GM20000 (cell line): ENCODE measurements around the gene SH3BGR.

ENCODE experiments used
- DNase-seq: peaks from one replicate; pipeline ENCODE4 v3.0.0; 2012; ENCODE audit warnings: low spot score
- TF ChIP-seq, protein P1 (sequence below): IDR thresholded peaks from 2 replicates; pipeline ENCODE4 v1.5.1; 2012; ENCODE audit warnings: mild to moderate bottlenecking, control low read depth; ENCODE audit errors: extremely low read depth, missing control alignments

Gene SH3BGR

GRCh38 chr21:39430954-39431353 lies 20.8 kb upstream of the SH3BGR start:
- TF ChIP-seq, protein P1, sequence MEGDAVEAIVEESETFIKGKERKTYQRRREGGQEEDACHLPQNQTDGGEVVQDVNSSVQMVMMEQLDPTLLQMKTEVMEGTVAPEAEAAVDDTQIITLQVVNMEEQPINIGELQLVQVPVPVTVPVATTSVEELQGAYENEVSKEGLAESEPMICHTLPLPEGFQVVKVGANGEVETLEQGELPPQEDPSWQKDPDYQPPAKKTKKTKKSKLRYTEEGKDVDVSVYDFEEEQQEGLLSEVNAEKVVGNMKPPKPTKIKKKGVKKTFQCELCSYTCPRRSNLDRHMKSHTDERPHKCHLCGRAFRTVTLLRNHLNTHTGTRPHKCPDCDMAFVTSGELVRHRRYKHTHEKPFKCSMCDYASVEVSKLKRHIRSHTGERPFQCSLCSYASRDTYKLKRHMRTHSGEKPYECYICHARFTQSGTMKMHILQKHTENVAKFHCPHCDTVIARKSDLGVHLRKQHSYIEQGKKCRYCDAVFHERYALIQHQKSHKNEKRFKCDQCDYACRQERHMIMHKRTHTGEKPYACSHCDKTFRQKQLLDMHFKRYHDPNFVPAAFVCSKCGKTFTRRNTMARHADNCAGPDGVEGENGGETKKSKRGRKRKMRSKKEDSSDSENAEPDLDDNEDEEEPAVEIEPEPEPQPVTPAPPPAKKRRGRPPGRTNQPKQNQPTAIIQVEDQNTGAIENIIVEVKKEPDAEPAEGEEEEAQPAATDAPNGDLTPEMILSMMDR = no peak

DNA sequence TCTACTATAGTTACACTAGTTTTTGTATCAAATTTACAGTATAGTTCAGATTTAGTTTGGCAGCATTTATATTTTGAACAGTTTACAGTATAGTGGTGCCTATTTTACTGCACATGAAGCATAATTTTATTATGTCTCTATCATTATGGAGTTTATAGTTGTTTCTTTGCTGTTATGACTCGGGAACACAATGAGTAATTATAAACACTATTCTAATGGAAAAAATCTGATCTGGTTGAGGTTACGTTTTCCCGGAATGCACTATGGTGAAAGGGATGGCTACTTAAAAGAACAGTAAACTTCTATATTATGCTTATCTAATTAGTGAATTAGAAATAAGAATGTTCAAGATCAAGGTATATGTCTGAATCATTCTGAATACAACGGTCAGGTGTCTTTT lies 16.8 kb upstream of the SH3BGR start:
- TF ChIP-seq, protein P1 = no peak
- DNase-seq = no peak

More at GRCh38 chr21:39430954-39431353, 20.8 kb upstream of the SH3BGR start:
- DNase-seq = no peak

- no peak for DNase-seq
- TF ChIP-seq, protein P1 = no peak
These were observed 12.5 kb upstream of the SH3BGR start for GRCh38 chr21:39439232-39439631.

- DNase-seq = peak; percentile 61
- TF ChIP-seq, protein P1 = peak; percentile 68
These were observed 10.0 kb upstream of the SH3BGR start for GRCh38 chr21:39441502-39442475.

GRCh38 chr21:39444421-39445180 lies 7.2 kb upstream of the SH3BGR start:
- DNase-seq = no peak
- TF ChIP-seq, protein P1 = no peak

DNA sequence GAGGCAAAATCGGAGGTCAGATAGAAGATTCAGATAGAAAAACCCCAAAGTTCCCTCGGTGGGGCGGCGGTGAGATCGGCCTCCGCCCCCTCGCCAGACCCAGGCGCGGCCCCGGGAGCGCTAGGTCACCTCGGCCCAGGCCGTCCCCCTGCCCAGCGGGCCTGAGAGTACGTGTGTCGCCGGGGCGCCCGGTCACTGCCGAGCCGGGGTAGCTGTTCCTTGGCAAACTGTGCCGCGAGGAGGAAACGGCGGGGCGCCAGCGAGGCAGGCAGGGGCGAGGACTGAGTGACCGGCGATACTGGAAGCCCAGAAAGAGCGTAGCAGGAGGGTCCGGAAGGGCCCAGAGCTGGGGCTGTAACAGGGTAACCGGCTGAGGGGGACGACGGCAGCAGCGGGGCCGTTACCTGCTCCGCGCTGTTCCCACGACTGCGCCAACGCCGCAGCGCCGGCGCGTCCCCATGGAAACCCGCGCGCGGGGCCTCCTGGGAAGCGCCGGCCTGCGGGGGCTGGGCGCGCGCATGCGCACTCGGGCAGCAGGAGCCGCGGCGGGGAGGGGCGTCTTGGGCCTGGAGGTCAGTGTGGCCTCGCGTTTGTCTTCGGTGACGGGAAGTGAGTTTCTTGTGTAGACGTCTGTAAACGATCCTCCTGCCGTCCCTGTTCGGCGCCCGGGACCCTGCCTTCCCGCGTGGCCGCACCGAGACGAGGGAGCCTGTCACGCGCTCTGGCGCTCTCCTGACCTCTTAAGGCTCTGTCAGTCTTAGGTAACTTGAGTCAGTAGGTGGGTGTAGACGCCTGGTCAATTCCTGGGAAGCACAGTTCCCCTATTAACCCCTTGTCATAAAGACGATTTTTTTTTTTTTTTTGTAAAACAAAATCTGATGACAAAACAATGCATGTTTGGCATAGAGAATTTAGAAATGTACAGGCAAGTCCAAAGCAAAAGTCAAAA lies 6.2 kb upstream of the SH3BGR start, which contains the start of gene LCA5L:
LCA5L (minus strand) TSS at position 458 of the 949 bp plus-strand sequence. CDS start 17,285 bp downstream, outside the sequence.
- DNase-seq = peak; percentile 98
- TF ChIP-seq, protein P1 = no peak
